ENCODE data around the gene LRRC74A.

DNA sequence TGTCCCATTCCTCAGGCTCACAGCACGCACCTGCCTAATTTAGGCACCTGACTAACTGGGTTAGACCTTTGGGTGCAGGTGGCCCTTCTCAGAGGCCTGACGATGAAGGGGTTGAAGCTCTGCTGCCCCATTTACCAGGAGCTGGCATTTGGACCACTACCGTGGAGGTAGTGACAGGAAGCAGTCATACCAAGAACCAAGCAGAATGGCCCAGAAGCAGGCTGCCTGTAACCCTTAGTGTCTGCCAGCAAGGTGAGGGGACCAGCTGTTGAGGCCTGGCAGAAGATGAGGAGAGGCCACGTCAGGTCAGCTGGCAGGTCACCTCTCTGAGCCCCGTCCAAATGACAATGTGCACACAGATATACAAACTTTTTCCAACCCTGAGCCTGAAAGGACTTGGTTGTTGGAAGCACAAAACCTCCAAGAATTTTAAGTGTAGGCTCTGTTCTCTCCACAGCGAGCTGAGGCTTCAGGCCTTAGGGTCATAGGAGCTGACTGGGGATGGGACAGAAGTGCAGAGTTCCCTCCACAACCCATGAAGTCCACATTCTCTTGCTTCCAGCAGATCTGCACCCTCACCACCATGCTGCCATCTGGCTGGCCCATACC is 41.8 kb upstream of the LRRC74A start:
- no peak for TF ChIP-seq POLR2A (IDR thresholded peaks at IDR 0.05; ENCODE audit: low read depth, low read length)
- no peak for TF ChIP-seq TAF1 (IDR thresholded peaks at IDR 0.05; ENCODE audit: low read depth, low read length)
- no peak for TF ChIP-seq POLR2AphosphoS5 (IDR thresholded peaks at IDR 0.05; ENCODE audit: low read depth, low read length)
- no peak for TF ChIP-seq SPI1 (IDR thresholded peaks at IDR 0.05; ENCODE audit: low read depth, low read length)
